GM12891 (cell line): ENCODE results near the gene ADGRL1.
"Not testable (repeated sequence)": the region's sequence is repeated elsewhere in the genome, so short reads cannot be mapped to it uniquely, and the experiment has no call there.

Source experiments
- PAX5 ChIP-seq: IDR thresholded peaks from 2 replicates; pipeline ENCODE4 v1.6.1; 2011; ENCODE audit warnings: low read length, moderate library complexity, mild to moderate bottlenecking; ENCODE audit not compliant: insufficient read depth, severe bottlenecking
- POLR2A ChIP-seq: IDR thresholded peaks from 2 replicates; pipeline ENCODE4 v1.6.1; 2011; ENCODE audit warnings: low read depth, low read length, control low read depth
- POLR2AphosphoS5 ChIP-seq: IDR thresholded peaks from 2 replicates; pipeline ENCODE4 v1.6.1; 2011; ENCODE audit warnings: low read depth, low read length, control low read depth
- POU2F2 ChIP-seq: IDR thresholded peaks from 2 replicates; pipeline ENCODE4 v1.6.1; 2011; ENCODE audit warnings: low read depth, mild to moderate bottlenecking, control low read depth, low read length, moderate library complexity
- SPI1 ChIP-seq: IDR thresholded peaks from 2 replicates; pipeline ENCODE4 v1.6.1; 2011; ENCODE audit warnings: low read depth, low read length, control low read depth
- TAF1 ChIP-seq: IDR thresholded peaks from 2 replicates; pipeline ENCODE4 v1.6.1; 2011; ENCODE audit warnings: low read depth, low read length, control low read depth

DNA sequence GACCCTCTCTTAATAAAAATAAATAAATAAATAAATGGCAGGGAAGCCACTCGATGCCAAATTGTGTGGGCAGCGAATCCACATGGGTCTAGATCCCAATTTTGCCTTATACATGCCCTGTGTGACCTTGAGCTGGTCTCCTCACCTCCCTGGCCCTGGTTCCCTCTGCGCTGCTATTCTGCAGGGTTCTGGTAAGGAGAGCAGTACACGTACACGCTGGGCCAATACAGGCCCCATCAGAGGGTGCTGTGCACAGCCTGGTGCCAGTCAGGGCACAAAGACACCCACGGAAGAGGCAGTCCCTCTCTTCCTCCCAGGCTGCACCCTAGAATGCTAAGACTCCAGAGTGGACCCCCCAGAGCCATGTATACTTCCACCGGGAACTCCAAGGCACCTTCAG lies 17.9 kb downstream of the ADGRL1 start:
- not testable (repeated sequence) for TF ChIP-seq SPI1, POLR2A, POLR2AphosphoS5, PAX5, TAF1, POU2F2
